T-helper 22 cell (primary cell): ENCODE measurements around the gene TSHZ2.
"Not testable (repeated sequence)": the region's sequence is repeated elsewhere in the genome, so short reads cannot be mapped to it uniquely, and the experiment has no call there.

Source experiments
- DNase-seq: peaks from one replicate; pipeline ENCODE4 v3.0.0-alpha.2; 2020; ENCODE audit warnings: low read depth

The TSHZ2 gene

DNA sequence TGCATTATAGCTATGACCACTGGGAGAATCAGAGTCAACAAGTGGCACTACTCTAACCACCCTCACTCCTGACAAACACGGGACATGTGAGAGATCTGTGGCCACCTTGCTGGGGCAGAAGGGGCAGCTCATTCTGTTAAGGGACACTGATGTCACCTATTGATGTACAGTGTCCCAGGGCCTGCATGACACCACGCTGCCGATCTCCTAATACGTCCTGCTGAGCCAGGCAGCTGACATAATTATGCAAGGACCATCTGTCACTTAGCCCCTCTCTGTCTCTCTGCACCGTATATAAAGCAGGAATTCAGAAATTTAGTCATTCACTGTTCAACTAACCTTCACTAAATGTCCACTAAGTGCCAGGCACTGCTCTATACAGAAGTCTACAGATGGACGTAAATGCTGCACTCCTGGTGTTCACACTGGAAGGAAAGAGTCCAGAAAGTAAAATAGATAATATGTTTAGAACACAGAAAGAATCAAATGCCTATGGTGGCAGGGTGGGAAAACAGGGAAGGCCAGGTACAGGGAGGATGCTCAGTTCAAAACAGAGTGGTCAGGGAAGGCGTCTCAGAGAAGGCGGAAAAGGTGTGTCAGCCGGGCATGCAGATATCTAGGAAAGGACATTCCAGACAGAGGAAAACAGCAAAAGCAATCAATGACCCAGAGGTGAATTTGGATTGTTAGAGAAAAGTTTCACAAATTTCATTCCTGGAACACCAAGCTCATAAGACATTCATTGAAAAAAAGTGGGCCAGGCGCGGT, 447.7 kb downstream of the TSHZ2 start:
- DNase-seq = no peak

DNA sequence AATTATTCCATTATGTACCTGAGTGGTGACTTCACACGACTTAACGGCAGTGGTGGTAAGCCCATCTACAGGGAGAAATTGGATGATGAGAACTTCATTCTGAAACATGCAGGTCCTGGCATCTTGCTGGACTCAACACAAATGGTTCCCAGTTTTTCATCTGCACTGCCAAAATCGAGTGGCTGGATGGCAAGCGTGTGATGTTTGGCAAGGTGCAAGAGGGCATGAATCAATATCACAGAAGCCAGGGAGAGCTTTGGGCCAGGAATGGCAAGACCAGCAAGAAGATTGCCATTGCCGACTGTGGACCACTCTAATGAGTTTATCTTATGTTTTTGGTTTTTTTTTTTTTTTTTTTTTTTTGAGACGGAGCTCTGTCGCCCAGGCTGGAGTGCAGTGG, 449.2 kb downstream of the TSHZ2 start:
- DNase-seq = no peak

DNA sequence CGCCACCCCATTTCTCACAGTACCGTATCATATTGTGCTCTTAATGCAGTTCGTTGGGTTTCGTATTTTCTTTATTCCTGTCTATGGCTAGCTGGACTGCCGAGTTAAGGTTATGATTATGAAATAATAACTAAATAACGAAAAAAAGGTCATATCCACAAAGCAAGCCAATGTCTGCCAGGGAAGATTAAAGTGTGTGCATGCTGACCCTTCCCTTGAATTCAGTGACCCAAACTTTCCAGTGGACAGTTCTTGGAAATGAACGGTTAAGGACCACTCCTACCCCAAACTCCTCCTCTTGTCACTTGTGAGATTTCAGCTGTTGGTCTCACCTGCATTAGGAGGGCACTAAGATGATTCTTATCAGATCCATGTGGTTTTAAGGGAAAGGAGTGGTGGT, 449.9 kb downstream of the TSHZ2 start:
- DNase-seq = no peak

DNA sequence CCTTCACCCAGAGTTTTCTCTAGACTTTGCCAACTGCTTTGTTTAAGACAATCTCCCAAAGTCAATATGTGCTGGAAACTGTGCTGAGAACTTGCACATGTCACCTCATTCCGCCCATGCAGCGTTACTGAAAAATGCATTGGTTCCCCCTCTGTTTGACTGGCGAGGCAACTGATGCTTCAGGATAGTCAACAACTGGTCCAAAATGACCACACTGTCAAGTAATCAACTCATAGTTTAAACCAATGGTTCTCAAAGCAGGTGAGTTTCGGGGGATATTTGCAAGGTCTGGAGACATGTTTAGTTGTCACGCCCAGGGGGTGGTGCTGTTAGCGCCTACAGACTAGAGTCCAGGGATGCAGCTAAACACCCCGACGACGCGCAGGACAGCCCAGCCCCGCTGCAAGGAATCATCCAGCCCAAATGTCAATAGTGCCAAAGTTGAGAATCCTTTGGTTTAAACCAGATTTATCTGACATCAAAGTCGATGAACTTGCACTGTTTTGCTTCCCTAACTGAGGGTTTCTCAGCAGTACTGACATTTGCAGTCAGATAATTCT, 451.5 kb downstream of the TSHZ2 start:
- no peak for DNase-seq

DNA sequence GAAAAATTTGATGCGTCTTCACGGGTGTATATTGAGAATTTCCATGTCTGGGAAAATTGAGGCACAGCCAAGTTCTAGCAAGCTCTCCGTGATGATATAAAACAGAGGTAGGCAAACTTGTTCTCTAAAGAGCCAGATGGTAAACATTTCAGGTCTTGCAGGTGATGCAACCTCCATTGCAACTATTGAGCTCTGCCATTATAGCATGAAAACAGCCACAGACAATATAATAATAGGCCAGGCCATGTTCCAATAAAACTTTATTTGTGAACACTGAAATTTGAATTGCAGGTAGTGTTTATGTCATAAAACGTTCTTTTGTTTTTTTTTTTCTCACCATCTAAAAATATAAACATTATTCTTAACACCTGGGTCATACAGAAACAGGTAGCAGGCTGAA, 453.3 kb downstream of the TSHZ2 start:
- DNase-seq = no peak

DNA sequence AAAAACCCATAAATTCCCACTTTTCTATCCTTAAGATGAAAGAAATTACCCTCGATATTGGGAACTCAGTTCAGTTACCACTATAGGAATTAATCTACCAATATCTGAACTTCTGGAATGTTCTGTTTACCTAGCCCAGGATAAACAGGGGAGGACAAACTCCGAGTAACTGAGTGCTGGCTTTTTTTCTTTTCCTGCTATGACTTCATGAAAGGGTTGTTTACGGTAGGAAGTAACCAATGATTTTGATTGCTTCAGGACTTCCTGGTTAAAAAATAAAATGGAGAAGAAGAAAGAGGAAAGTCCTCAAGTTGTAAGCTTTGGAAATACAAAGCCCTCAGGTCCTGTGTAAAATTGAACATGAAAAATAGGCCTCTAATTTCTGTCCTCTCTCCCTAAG, 453.8 kb downstream of the TSHZ2 start:
- DNase-seq = no peak

DNA sequence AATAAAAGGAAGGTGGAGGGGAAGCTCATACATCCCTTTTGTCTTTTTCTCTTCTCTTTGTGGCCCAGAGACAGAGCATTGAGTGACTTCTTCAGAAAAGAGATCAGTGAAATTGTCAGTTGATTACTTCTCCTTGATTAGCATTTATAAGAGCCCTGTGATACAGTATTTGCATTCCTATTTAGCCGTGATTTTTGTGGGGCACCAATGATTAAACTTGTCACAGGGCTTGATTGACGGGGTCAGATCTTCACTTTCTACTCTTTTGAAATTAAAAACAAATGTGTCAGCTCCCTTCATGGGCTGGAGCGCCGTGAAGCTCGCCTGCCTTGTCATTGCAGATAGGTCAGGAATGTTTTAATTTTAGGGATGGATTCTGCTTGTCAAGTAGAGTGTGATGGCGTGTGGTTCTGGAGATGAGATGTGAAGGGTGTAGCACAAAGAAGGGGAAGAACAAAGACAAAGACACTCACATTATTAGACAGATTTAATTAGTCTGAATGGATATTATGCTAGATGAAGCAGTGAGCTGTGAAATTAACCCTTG, 454.7 kb downstream of the TSHZ2 start:
- DNase-seq = no peak

DNA sequence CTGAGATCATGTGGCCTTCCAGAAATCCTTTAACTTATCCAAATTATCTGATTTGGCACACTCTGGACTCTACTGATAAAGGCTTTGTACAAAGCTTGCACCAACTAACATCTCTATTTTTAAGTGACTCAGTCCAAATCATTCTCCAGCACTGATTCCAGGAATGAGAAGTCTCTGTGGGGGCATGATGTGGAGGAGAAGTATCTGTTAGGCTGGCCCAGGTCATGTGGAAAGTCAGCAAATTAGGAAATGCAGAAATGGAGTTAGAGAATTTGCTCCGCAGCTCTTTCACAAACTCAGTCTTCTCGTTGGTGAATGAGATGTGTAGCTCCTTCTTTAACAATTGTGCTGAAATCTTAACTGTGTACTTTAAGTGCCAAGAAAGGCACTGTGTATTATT, 455.8 kb downstream of the TSHZ2 start:
- no peak for DNase-seq

DNA sequence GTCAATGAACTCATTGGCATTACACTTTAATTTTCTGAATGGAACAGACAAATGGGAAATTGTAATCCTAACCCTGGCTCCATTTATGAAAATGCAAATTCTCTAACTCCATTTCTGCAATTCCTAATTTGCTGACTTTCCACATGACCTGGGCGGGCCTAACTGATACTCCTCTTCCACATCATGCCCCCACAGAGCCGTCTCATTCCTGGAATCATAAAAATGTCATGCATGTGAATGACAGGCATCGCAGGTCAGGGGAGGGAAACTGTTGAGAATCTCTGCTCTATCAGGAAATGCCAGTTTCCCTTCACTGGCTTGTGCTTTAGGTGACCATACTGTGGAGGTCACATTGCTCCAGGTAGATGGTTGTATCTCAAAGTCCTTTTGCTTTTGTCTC, 456.4 kb downstream of the TSHZ2 start:
- DNase-seq = no peak

DNA sequence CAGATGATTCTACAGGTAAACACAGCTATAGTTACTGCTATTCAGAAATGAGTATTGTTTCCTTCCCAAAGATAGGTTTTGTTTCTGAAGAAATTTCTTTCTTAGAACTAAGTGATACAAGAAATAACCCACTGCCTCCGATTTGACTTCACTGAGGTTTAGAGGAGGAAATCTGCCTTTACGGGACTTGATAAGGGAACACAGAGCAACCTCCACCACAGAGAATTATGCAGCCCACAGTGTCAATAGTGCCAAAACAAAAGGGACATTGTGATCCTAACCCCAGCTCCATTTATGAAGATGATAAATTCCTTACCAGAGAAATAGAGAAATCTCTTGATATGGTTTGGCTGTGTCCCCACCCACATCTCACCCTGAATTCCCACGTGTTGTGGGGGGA, 456.8 kb downstream of the TSHZ2 start:
- no peak for DNase-seq

DNA sequence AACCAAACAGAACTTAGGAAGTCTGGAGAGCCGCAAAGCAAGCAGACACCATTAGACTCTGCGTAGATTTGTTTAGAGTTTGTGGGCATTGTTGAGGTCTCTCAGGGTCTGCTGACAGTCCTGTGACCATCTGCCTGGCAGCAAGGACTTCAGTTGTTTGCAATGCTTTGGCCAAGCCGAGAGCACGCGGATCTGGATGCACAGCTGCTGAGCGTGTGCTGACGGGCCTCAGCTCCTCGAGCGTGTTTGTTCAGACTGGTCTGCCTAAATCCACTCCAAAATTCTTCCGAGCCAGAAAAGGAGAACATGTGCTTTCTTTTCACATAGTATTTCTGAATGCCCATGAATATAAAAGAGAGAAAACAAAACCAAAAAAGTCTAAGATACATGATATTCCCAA, 462.5 kb downstream of the TSHZ2 start:
- no peak for DNase-seq

DNA sequence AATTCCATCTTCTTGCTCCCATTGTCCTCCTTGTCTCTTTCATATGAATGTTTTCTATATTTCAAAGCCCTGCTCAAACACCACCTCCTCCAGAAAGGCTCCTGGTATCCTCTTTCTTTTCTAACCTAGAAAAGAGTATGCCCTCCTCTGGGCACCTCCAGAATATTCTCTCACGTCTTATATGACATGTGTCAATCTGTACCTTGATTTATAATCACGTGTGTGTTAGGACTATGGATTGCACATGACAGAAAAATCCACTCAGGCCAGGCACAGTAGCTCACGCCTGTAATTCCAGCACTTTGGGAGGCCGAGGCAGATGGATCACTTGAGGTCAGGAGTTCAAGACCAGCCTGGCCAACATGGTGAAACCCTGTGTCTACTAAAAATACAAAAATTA, 464.8 kb downstream of the TSHZ2 start:
- DNase-seq = not testable (repeated sequence)

DNA sequence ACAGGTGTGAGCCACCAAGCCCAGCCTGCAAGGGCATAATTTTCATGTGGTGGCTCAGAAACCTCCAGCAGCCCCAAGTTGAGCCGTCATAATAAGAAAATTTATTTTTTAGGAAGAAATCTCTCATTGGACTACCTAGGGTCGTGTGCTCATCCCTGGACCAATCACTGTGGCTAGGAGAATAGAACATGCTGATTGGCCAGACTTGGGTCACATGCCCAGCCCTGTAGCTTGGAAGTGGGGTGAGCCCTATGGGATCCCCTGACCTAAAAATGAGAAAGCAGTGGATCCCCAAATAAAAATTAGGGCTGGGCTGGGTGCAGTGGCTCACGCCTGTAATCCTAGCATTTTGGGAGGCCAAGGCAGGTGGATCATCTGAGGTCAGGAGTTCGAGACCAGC, 466.2 kb downstream of the TSHZ2 start:
- no peak for DNase-seq

DNA sequence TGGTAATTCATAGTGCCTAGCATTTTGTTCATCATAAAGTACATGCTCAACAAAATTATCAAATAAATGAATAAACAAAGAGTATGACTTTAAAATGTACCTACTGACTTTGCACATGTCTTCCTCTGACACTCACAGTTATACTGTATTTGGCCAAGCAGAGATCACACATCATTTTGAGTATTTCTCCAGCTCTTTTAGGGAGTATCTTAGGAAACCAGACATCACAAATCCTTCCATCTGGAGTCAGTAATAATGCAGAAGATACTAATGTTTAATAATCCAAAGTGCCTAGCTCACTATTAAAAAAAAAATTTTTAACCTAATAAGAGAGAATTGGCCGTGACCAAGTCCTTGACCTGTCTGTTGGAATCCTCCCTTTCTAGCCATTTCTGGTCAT, 466.9 kb downstream of the TSHZ2 start:
- DNase-seq = no peak

DNA sequence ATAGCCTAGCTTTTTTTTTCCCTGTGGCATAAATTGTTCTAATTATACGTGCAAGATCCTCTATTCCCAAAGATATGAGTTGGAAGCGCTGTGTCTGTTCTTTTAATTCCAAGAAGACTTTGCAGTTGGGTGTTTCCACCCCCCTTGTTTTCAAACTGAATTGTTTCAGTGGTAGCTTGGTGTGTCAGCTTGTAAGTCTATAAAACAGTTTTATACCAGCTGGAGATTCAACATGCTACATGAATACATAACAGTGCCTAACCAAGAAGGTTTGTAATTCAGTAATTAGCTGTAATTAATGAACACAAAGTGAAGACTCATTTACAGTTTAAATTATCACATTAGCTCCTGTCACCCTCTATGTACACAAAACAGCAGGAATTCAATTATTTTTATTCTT, 467.5 kb downstream of the TSHZ2 start:
- no peak for DNase-seq

DNA sequence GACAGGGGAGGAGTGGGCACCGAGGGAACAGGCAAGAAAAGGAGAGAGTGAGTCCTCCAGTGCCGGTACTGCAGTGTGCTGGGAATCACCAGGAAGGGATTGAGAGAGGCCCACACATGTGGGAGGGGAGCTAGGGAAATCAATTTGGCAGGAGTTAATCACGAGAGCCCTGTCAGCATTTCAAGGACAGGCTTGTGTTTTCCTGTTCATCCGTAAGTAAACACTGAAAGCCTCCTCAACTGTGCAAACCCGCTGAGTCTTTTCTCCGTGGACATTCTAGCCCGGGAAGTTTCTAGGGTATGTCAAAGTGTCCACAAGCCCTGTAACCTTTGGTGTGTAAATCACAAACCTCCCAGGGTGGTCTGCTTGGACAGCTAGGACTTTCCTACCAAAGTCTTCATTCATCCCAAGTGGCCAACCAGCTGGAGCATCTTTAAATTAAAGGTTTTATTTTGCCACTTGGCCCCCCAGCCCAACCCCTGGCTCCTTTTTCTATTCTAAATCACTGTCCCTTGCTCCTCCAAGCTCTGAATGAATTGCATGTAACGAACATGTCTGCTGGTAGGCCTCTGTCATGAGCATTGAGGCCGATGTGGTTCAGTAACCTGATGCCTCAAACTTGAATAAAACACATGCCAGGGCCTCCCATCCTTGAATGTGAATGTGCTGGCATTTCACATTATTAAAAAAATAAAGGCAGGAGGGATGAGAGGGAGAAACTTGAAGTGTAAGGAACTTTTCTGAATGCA, 472.4 kb downstream of the TSHZ2 start:
- no peak for DNase-seq

DNA sequence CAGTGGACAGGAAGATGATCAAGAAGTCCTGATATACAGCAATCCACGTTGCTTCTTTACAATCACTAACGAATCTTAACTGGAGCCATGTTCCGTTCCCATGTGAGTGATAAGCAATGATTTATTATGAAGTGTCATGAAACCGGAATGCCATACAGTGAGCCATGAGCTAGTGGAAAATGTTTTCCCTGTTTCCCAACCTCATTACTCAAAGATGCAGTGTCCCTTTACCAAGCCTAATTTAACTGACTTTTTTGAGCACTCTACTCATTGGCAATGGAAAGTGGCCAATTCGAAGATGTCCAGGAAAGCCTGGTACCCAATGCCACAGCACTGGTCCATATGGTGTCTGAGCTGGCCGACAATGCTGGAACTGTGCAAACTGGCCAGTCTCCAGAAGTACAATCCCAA, 473.2 kb downstream of the TSHZ2 start:
- no peak for DNase-seq

DNA sequence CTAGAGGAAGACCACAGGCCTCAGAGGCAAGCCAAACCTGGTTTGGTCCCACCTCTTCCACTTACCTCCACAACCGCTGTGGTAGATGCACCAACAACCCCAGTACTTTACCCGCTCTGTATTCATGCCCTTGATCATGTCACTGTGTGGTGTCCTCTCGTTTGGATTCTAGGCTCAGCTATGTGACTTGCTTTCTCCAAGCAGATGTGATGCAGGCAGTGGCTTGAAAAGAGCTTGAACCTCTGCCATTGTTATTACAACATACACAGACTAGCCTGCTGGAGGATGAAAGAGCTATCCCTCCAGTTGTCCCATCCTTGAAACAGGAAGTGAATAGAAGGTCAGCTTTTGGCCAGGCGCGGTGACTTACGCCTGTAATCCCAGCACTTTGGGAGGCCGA, 473.8 kb downstream of the TSHZ2 start:
- DNase-seq = no peak

DNA sequence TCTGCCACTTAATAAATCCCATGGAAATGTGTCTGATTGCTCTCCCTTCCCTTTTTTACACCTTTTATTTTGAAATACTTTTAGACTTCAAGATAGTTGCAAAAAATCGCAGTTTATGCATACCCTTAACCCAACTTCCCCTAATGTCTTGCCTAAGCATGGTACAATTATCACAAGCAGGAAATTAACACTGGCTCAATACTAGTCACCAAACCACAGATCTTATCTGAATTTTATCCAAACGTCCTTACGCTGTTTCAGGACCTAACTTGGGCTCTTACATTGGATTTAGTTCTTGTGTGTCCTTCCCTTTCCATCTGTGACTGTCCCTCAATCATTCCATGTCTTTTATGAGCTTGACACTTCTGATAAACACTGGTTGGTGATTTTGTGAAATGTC, 475.2 kb downstream of the TSHZ2 start:
- no peak for DNase-seq

DNA sequence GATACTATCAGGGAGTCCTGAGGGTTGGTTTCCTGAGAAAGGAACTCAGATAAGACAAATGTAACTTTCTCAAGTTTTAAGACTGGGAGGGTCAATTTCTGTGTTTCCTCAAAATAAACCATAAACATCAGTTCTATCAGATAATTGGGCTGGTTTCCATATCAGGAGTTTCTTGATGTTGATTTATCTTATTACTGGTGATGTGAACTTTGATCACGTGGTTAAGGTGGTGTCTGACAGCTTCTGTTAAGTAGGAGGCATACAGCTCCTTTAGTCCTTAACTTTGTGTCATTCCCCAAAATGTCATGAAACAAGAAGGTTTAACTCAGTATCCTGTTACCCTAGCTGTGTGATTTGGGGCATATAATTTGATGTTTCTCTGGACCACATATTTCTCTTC, 476.3 kb downstream of the TSHZ2 start:
- no peak for DNase-seq

DNA sequence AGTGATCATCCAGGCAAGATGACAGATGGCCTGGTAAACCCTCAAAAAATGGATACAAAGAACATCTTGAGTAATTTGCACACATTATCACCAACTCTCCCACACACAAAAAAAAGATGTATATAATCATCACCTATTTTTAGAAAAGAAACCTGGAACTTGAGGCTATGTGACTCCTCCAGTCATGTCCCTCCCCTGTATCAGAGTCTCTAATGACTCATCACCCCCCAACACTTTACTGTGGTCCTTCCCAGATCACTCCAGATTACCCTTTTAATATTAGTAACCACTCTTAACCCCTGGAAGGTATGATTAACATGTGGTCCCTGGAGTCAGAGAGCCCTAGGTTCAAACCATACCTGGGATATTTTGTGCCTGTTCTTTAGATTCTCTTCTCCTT, 476.7 kb downstream of the TSHZ2 start:
- no peak for DNase-seq

DNA sequence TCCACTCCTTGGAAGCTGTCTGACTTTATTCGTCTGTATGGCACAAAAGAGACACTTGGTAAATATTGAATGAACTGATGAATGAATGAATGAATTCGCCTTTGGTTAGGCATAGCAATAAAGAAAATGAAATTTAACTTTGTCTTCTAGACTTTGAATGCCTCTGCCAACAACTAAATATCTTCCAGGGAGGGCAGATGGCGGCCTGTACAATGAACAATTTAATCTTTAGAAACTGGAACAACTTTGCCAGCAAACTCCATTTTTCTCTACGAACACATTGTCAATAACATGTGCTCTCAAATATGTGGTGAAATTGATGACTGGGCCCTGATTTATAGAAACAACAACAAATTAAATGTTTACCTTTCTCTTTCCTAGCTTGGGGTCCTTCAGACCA, 480.9 kb downstream of the TSHZ2 start:
- no peak for DNase-seq

DNA sequence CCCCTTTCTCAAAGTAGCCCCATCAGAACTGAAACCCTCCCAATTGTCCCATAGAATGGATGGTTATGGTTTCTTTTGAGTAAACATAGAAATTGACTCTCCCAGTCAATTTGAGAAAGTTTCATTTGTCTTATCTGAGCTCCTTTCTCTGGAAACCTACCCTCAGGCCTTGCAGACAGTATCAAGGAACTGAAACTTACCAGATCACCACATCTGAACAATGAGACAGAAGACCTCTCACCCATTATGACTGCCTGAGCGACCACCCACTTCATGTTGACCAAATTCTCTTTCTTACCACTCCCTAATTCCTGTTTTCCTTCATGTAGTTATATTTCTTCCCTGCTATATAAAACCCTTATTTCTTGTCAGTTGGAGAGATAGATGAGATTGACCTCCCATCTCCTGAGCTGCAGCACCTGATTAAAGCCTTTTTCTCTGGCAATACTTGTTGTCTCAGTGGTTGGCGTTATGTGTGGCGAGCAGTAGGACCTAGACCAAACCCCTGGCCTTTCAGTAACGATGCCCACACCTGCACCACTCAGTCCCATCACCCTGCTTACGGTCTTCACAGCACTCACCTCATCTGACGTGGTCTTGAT, 482.6 kb downstream of the TSHZ2 start:
- DNase-seq = no peak
